ENCODE measurements around the gene ACTMAP. TPM values are rescaled to one million over a fixed set of nuclear protein-coding genes. Genes with fewer than 3 reads are reported as not detected.

The ACTMAP gene
- total RNA-seq, 1 experiment from 2014 or later, result 28.0 TPM

DNA sequence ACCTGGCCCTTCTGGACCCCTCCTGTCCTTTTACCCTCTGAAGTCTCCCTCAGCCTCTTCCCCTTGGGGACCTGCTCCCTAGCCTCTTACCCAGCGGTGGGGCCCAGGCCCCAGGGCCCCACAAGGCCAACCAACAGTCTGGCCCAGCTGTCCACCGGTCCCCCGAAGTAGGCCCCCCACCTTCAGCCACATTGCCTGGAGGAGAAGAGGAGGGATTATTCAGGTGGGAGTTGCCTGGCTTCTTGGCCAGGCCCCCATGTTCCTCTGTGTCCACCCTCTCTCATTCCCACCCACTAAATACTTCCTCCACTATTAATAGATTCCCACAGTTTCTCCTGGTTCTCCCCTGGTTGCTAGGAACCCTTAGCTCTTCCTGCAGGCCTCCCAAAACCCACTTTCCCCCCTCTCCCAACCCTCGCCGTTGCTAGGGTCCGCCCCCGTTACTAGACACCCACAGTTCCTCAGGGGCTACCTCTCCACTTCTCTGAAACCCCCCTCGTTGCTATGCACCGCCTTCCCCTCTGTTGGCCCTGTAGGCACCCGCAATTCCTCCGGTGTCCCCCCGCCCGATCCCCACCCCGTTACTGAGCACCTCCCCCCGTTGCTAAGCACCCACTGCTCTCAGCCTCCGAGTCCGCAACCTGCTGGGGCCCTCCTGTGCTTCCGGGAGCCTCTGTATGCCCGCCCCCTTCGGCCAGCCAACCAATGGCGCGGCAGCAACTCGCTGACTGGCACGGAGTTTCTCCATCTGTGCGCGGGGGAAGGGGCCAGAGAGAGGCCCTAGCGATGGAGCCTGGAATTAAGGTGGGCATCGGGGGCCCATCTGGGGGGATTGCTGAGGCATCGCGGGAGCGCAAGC is 35.6 kb downstream of the ACTMAP start:
- peaks cover 8% of the 10 kb centered on the region for H3K4me1 Mint-ChIP-seq (ENCODE audit: low read depth, unreplicated experiment)
- intact Hi-C loops (cut with micrococcal nuclease; ENCODE audit: unreplicated experiment), result loop anchor here (1.0 kb wide), 1 partner anchor 24 kb away; the partner anchor contains the start of gene NUMBL
- POLR2A ChIA-PET, result no interaction called here

DNA sequence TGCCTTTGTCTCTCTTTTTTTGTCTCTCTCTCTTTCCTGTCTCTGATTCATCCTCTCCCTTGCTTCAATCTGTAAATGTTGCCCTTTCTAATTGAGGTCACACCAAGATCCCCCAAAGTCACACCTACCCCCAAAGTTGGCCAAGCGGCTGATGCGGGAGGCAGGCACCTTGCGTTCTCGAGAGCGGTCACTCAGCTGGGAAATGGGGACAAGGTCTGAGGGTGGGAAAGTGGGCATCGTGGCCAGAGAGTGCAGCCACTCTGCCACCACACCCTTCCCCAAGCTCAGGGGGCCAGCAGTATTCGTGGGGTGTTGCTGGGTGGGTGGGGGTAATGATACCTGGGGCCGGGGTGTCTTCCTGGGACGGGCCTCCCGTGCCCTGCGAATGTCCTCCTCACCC is 36.3 kb downstream of the ACTMAP start:
- H3K9me3 ChIP-seq, result no peaks in the 10 kb centered on the region
- no peak for DNase-seq
- Mint-ChIP-seq H3K27me3 (ENCODE audit: insufficient read depth, unreplicated experiment) (no peaks in the 10 kb centered on the region), H3K36me3 (ENCODE audit: insufficient read depth, unreplicated experiment) (peaks cover 74% of the 10 kb centered on the region), H3K4me3 (ENCODE audit: unreplicated experiment) (peak overlapping the region; percentile 84), H3K27ac (ENCODE audit: unreplicated experiment) (no peak overlapping the region), H3K4me1 (ENCODE audit: low read depth, unreplicated experiment) (peaks cover 8% of the 10 kb centered on the region), H3K9me3 (ENCODE audit: unreplicated experiment) (no peaks in the 10 kb centered on the region)
- TF ChIP-seq, protein P1, sequence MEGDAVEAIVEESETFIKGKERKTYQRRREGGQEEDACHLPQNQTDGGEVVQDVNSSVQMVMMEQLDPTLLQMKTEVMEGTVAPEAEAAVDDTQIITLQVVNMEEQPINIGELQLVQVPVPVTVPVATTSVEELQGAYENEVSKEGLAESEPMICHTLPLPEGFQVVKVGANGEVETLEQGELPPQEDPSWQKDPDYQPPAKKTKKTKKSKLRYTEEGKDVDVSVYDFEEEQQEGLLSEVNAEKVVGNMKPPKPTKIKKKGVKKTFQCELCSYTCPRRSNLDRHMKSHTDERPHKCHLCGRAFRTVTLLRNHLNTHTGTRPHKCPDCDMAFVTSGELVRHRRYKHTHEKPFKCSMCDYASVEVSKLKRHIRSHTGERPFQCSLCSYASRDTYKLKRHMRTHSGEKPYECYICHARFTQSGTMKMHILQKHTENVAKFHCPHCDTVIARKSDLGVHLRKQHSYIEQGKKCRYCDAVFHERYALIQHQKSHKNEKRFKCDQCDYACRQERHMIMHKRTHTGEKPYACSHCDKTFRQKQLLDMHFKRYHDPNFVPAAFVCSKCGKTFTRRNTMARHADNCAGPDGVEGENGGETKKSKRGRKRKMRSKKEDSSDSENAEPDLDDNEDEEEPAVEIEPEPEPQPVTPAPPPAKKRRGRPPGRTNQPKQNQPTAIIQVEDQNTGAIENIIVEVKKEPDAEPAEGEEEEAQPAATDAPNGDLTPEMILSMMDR (IDR thresholded peaks at IDR 0.05; ENCODE audit: insufficient read depth in 1 of 2, low read depth in 1 of 2, low read length in 1 of 2, severe bottlenecking in 1 of 2, unreplicated experiment in 1 of 2), result no peak
- no peak overlapping the region for H3K4me3 ChIP-seq (ENCODE audit: low read depth, low read length)
- H3K27me3 ChIP-seq (replicated peaks; ENCODE audit: control insufficient read depth, insufficient read depth, low read length), result no peaks in the 10 kb centered on the region
- no TSS peak for BruUV-seq (replicated peaks)
- intact Hi-C loops (cut with micrococcal nuclease; ENCODE audit: unreplicated experiment), result no loop called here
- H3K36me3 ChIP-seq (ENCODE audit: control insufficient read depth, insufficient read depth, low read length), result peaks cover 4% of the 10 kb centered on the region
- ChIA-PET POLR2A (no interaction called here), CTCF (no interaction called here)
- H3K4me1 ChIP-seq, result no peaks in the 10 kb centered on the region

More for the DNA sequence above, 35.6 kb downstream of the ACTMAP start:
- Histone ChIP-seq H3K36me3 (ENCODE audit: control insufficient read depth, insufficient read depth, low read length) (peaks cover 4% of the 10 kb centered on the region), H3K9me3 (no peaks in the 10 kb centered on the region), H3K27me3 (replicated peaks; ENCODE audit: control insufficient read depth, insufficient read depth, low read length) (no peaks in the 10 kb centered on the region), H3K4me3 (ENCODE audit: low read depth, low read length) (peak overlapping the region; percentile 67), H3K4me1 (peaks cover 3% of the 10 kb centered on the region; the same call in 1 of the 2 replicates)
- no TSS peak for BruUV-seq (replicated peaks)
- H3K36me3 Mint-ChIP-seq (ENCODE audit: insufficient read depth, unreplicated experiment), result peaks cover 71% of the 10 kb centered on the region
- peak overlapping the region; percentile 93 for H3K27ac Mint-ChIP-seq (ENCODE audit: unreplicated experiment)
- H3K9me3 Mint-ChIP-seq (ENCODE audit: unreplicated experiment), result no peaks in the 10 kb centered on the region
- TF ChIP-seq, protein P1 (IDR thresholded peaks at IDR 0.05; ENCODE audit: insufficient read depth in 1 of 2, low read depth in 1 of 2, low read length in 1 of 2, severe bottlenecking in 1 of 2, unreplicated experiment in 1 of 2), result no peak
- no peaks in the 10 kb centered on the region for H3K27me3 Mint-ChIP-seq (ENCODE audit: insufficient read depth, unreplicated experiment)
- CTCF ChIA-PET, result interaction anchor here (0.6 kb wide), 1 partner anchor 622 kb away, joined by 7 read pairs; no protein-coding TSS in a partner anchor
- DNase-seq, result peak; percentile 94 to 97
- peak overlapping the region; percentile 84 for H3K4me3 Mint-ChIP-seq (ENCODE audit: unreplicated experiment)

DNA sequence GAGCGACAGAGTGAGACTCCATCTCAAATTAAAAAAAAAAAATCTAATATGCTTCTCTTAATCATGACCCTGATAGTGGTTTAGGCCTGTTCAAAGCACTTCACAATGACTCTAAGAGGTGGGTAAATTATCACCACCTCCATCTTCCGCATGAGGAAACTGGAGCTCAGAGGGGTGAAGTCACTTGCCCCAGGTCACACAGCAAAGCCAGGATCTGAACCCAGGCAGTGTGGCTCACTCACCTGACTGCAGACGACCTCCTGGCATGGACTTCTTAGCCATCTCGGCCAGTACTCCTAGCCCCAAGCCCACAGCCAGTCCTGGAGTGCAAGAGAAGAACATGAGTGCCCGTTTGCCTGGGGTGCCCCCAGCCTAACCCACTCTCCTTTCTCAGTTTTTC is 40.5 kb downstream of the ACTMAP start:
- Histone ChIP-seq H3K36me3 (ENCODE audit: control insufficient read depth, insufficient read depth, low read length) (peaks cover 6% of the 10 kb centered on the region), H3K27me3 (replicated peaks; ENCODE audit: control insufficient read depth, insufficient read depth, low read length) (no peaks in the 10 kb centered on the region), H3K4me1 (no peaks in the 10 kb centered on the region), H3K4me3 (ENCODE audit: low read depth, low read length) (no peak overlapping the region), H3K9me3 (no peaks in the 10 kb centered on the region)
- Mint-ChIP-seq H3K27ac (ENCODE audit: unreplicated experiment) (no peak overlapping the region), H3K36me3 (ENCODE audit: insufficient read depth, unreplicated experiment) (peaks cover 62% of the 10 kb centered on the region), H3K9me3 (ENCODE audit: unreplicated experiment) (no peaks in the 10 kb centered on the region), H3K4me3 (ENCODE audit: unreplicated experiment) (no peak overlapping the region), H3K4me1 (ENCODE audit: low read depth, unreplicated experiment) (no peaks in the 10 kb centered on the region), H3K27me3 (ENCODE audit: insufficient read depth, unreplicated experiment) (no peaks in the 10 kb centered on the region)
- TF ChIP-seq, protein P1 (IDR thresholded peaks at IDR 0.05; ENCODE audit: insufficient read depth in 1 of 2, low read depth in 1 of 2, low read length in 1 of 2, severe bottlenecking in 1 of 2, unreplicated experiment in 1 of 2), result no peak
- POLR2A ChIA-PET, result no interaction called here
- no peak for DNase-seq
- intact Hi-C loops (cut with micrococcal nuclease; ENCODE audit: unreplicated experiment), result no loop called here
- BruUV-seq (replicated peaks), result no TSS peak
- CTCF ChIA-PET, result no interaction called here

All from Caco-2 (cell line).